Stomach (tissue), 4 donors: Measurements from ENCODE around the gene MCUB.

Experiments used
- CTCF ChIP-seq, 7 experiments: fragments of 450-650 bp in 4 of 7; fragments of 200-600 bp in 3 of 7; sonication (generic) in 3 of 7; IDR thresholded peaks; one replicate each; pipeline ENCODE4 v1.5.1; 2016 to 2019; ENCODE audit warnings: antibody characterized with exemption in 7 of 7, control low read depth in 2 of 7, mild to moderate bottlenecking in 1 of 7
- EP300 ChIP-seq: sonication (generic); formaldehyde crosslinking; IDR thresholded peaks from one replicate; pipeline ENCODE4 v1.6.1; 2017; ENCODE audit warnings: antibody characterized with exemption
- POLR2A ChIP-seq, 4 donors: fragments of 450-650 bp; IDR thresholded peaks; one replicate each; pipeline ENCODE4 v1.6.1; 2016; ENCODE audit warnings: antibody characterized with exemption in 4 of 4, control low read depth in 2 of 4, mild to moderate bottlenecking in 1 of 4, moderate library complexity in 1 of 4

DNA sequence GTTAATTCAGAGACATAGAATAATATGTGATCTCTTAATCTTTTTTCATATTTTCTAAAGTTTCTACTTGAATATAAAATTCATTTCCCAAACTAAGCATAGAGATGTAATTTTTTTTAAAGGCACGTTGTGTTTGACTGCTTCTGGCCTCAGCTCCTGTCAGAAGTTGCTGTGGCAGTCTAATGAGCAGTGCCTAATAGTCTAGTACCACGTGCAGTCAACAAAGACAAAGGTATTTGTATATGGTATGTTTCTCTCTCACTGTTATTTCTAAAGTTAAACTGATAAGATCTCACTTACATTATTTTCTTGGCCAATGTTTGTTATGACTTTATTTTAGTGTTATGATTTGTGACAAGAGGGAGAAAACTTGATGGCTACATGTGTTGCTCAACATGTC lies 48.6 kb upstream of the MCUB start:
- no peak for TF ChIP-seq CTCF (IDR thresholded peaks at IDR 0.05)
- no peak for TF ChIP-seq POLR2A (IDR thresholded peaks at IDR 0.05)
- TF ChIP-seq EP300, result no peak
